ENCODE results near the gene CIAO3.

- no peak for TF ChIP-seq CTCF (IDR thresholded peaks at IDR 0.05)
- TF ChIP-seq POLR2A (IDR thresholded peaks at IDR 0.05): no peak
Measured at GRCh38 chr16:789191-789850, 48.5 kb upstream of the CIAO3 start.
